ENCODE data around the gene GCGR.

Gene GCGR

DNA sequence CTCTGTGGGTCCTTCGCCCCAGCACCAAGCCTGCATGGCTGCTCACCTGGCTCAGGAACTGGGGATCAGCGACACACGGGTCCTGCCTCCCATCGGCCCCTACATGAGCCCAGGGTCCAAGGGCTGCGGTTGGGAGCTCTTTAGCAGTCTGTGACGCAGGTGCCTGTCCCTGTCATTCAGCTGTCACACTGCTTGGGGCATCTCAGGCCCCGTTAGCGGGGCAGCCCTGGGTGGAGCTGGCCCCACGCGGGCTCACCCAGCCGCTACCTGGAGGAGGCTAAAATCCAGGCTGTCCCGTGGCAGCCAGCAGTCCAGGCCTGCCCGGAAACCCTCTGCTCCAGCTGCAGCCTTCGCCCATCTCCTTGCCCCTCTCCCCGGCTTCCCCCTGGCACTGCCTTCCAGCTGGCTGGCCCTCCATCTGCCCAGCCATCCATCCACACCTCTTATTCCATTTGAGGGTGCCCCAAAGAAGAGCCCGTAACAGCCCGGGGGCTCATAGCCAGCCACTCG, 3.3 kb downstream of the GCGR start:
- Histone ChIP-seq H3K27me3 (ENCODE audit: control insufficient read depth, insufficient read depth, low read length) (peaks cover 80% of the 10 kb centered on the region), H3K4me1 (ENCODE audit: control insufficient read depth, insufficient read depth, low read length) (peaks cover 11% of the 10 kb centered on the region), H3K9me3 (ENCODE audit: control insufficient read depth, low read length) (no peaks in the 10 kb centered on the region)

GRCh38 chr17:81807839-81808238, 3.9 kb downstream of the GCGR start:
- no peaks in the 10 kb centered on the region for H3K9me3 ChIP-seq (ENCODE audit: control insufficient read depth, low read length)
- peaks cover 74% of the 10 kb centered on the region for H3K27me3 ChIP-seq (ENCODE audit: control insufficient read depth, insufficient read depth, low read length)

More for the DNA sequence above, 3.3 kb downstream of the GCGR start:
- no peak overlapping the region for H3K9ac ChIP-seq (ENCODE audit: low read length)
- H3K36me3 ChIP-seq (ENCODE audit: control insufficient read depth, insufficient read depth, low read length), result no peaks in the 10 kb centered on the region
- H3K4me3 ChIP-seq (ENCODE audit: low read length), result no peak overlapping the region

GRCh38 chr17:81808778-81809555, 5.0 kb downstream of the GCGR start:
- peaks cover 63% of the 10 kb centered on the region for H3K27me3 ChIP-seq (ENCODE audit: control insufficient read depth, insufficient read depth, low read length)
- no peaks in the 10 kb centered on the region for H3K9me3 ChIP-seq (ENCODE audit: control insufficient read depth, low read length)
- no peak overlapping the region for H3K4me3 ChIP-seq (ENCODE audit: low read length)
- peaks cover 11% of the 10 kb centered on the region for H3K4me1 ChIP-seq (ENCODE audit: control insufficient read depth, insufficient read depth, low read length)
- no peaks in the 10 kb centered on the region for H3K36me3 ChIP-seq (ENCODE audit: control insufficient read depth, insufficient read depth, low read length)
- H3K9ac ChIP-seq (ENCODE audit: low read length), result no peak overlapping the region

More at GRCh38 chr17:81807839-81808238, 3.9 kb downstream of the GCGR start:
- Histone ChIP-seq H3K4me1 (ENCODE audit: control insufficient read depth, insufficient read depth, low read length) (peaks cover 11% of the 10 kb centered on the region), H3K36me3 (ENCODE audit: control insufficient read depth, insufficient read depth, low read length) (no peaks in the 10 kb centered on the region), H3K4me3 (ENCODE audit: low read length) (no peak overlapping the region), H3K9ac (ENCODE audit: low read length) (no peak overlapping the region)

GRCh38 chr17:81809556-81809998, 5.6 kb downstream of the GCGR start:
- Histone ChIP-seq H3K36me3 (ENCODE audit: control insufficient read depth, insufficient read depth, low read length) (no peaks in the 10 kb centered on the region), H3K9ac (ENCODE audit: low read length) (no peak overlapping the region), H3K9me3 (ENCODE audit: control insufficient read depth, low read length) (no peaks in the 10 kb centered on the region), H3K27me3 (ENCODE audit: control insufficient read depth, insufficient read depth, low read length) (peaks cover 57% of the 10 kb centered on the region), H3K4me3 (ENCODE audit: low read length) (no peak overlapping the region), H3K4me1 (ENCODE audit: control insufficient read depth, insufficient read depth, low read length) (peaks cover 11% of the 10 kb centered on the region)

DNA sequence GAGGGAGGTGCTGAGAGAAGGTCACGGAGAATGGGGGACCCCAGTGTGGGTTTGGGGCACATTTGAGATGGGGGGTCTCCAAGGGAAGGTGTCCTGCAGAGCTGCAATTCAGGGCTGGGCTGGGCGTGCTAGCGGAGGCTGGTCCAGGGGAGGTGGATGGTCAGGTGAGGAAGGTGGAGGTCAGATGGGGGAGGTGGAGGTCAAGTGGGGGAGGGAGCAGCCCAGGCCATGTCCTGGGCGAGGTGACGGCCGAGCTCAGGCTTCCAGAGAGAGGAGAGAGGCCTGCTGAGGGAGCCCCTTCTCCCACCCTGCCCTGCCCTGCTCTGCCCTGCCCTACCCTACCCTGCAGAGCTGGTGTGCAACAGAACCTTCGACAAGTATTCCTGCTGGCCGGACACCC, 6.5 kb downstream of the GCGR start:
- Histone ChIP-seq H3K4me1 (ENCODE audit: control insufficient read depth, insufficient read depth, low read length) (peaks cover 12% of the 10 kb centered on the region), H3K27me3 (ENCODE audit: control insufficient read depth, insufficient read depth, low read length) (peaks cover 48% of the 10 kb centered on the region), H3K4me3 (ENCODE audit: low read length) (no peak overlapping the region), H3K9ac (ENCODE audit: low read length) (no peak overlapping the region), H3K36me3 (ENCODE audit: control insufficient read depth, insufficient read depth, low read length) (no peaks in the 10 kb centered on the region), H3K9me3 (ENCODE audit: control insufficient read depth, low read length) (no peaks in the 10 kb centered on the region)

DNA sequence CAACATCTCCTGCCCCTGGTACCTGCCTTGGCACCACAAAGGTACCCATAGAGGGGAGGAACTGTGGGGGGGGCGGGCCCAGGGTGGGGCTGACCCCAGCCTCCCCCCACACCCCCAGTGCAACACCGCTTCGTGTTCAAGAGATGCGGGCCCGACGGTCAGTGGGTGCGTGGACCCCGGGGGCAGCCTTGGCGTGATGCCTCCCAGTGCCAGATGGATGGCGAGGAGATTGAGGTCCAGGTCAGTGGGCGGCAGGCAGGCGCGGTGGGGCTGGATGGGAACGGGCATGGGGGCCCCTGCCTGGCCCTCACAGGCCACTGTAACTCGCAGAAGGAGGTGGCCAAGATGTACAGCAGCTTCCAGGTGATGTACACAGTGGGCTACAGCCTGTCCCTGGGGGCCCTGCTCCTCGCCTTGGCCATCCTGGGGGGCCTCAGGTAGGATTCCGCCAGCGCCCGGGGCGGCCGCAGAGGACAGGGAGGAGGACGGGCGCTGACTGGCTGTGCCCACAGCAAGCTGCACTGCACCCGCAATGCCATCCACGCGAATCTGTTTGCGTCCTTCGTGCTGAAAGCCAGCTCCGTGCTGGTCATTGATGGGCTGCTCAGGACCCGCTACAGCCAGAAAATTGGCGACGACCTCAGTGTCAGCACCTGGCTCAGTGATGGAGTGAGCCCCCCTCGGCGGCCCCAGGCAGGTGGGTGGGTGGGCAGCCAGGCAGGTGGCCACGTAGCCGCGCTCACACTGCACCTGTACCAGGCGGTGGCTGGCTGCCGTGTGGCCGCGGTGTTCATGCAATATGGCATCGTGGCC, 7.1 kb downstream of the GCGR start:
- Histone ChIP-seq H3K27me3 (ENCODE audit: control insufficient read depth, insufficient read depth, low read length) (peaks cover 41% of the 10 kb centered on the region), H3K9ac (ENCODE audit: low read length) (no peak overlapping the region), H3K4me3 (ENCODE audit: low read length) (no peak overlapping the region), H3K4me1 (ENCODE audit: control insufficient read depth, insufficient read depth, low read length) (peaks cover 14% of the 10 kb centered on the region), H3K36me3 (ENCODE audit: control insufficient read depth, insufficient read depth, low read length) (no peaks in the 10 kb centered on the region), H3K9me3 (ENCODE audit: control insufficient read depth, low read length) (no peaks in the 10 kb centered on the region)

- H3K4me3 ChIP-seq (ENCODE audit: low read length), result no peak overlapping the region
- peaks cover 33% of the 10 kb centered on the region for H3K27me3 ChIP-seq (ENCODE audit: control insufficient read depth, insufficient read depth, low read length)
- H3K4me1 ChIP-seq (ENCODE audit: control insufficient read depth, insufficient read depth, low read length), result peaks cover 16% of the 10 kb centered on the region
- H3K9me3 ChIP-seq (ENCODE audit: control insufficient read depth, low read length), result no peaks in the 10 kb centered on the region
- no peaks in the 10 kb centered on the region for H3K36me3 ChIP-seq (ENCODE audit: control insufficient read depth, insufficient read depth, low read length)
- H3K9ac ChIP-seq (ENCODE audit: low read length), result no peak overlapping the region
Measured at GRCh38 chr17:81811705-81812570, 8.0 kb downstream of the GCGR start.

- H3K4me1 ChIP-seq (ENCODE audit: control insufficient read depth, insufficient read depth, low read length), result peaks cover 16% of the 10 kb centered on the region
- H3K9ac ChIP-seq (ENCODE audit: low read length), result no peak overlapping the region
- peaks cover 25% of the 10 kb centered on the region for H3K27me3 ChIP-seq (ENCODE audit: control insufficient read depth, insufficient read depth, low read length)
- H3K9me3 ChIP-seq (ENCODE audit: control insufficient read depth, low read length), result no peaks in the 10 kb centered on the region
- no peak overlapping the region for H3K4me3 ChIP-seq (ENCODE audit: low read length)
- no peaks in the 10 kb centered on the region for H3K36me3 ChIP-seq (ENCODE audit: control insufficient read depth, insufficient read depth, low read length)
Measured at GRCh38 chr17:81812571-81813370, 8.8 kb downstream of the GCGR start.

DNA sequence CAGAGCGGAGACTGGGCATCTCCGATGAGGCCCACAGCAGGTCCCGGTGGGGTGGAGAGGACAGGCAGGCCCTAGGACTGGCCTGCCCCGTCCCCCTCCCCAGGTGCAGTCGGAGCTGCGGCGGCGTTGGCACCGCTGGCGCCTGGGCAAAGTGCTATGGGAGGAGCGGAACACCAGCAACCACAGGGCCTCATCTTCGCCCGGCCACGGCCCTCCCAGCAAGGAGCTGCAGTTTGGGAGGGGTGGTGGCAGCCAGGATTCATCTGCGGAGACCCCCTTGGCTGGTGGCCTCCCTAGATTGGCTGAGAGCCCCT, 9.4 kb downstream of the GCGR start:
- no peak overlapping the region for H3K9ac ChIP-seq (ENCODE audit: low read length)
- no peak overlapping the region for H3K4me3 ChIP-seq (ENCODE audit: low read length)
- H3K4me1 ChIP-seq (ENCODE audit: control insufficient read depth, insufficient read depth, low read length), result peaks cover 16% of the 10 kb centered on the region
- H3K36me3 ChIP-seq (ENCODE audit: control insufficient read depth, insufficient read depth, low read length), result no peaks in the 10 kb centered on the region
- no peaks in the 10 kb centered on the region for H3K9me3 ChIP-seq (ENCODE audit: control insufficient read depth, low read length)
- peaks cover 20% of the 10 kb centered on the region for H3K27me3 ChIP-seq (ENCODE audit: control insufficient read depth, insufficient read depth, low read length)

DNA sequence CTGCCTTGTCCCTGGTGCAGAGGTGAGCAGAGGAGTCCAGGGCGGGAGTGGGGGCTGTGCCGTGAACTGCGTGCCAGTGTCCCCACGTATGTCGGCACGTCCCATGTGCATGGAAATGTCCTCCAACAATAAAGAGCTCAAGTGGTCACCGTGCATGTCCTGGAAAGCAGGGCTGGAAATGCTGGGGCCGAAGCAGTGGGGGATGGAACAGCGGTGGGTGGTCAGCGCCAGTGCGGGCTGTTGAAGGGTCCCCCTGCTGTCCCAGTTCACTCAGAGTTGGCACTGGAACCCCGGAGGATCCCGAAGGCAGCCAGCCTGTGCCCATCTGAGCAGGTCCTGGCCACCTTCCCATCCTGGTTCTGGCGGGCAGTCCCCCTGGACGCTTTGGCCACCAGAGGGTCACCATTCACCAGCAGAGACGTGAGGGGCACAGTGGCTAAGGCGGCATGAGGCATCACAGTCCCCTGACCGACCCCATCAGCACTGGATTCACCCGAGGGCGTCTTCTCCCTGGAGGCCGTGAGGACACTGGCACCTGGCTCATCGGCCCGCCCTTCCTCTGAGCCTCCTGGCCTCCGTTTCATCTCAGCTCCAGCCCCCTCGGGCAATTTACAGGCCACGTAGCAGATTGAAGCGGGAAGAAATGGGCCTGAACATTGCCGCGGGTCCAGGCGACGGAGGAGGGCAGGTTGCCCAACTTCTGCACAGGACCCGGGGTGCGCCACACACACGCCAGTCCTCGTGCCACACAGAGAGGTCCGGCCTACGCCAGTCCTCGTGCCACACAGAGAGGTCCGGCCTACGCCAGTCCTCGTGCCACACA, 10.1 kb downstream of the GCGR start:
- Histone ChIP-seq H3K9ac (ENCODE audit: low read length) (no peak overlapping the region), H3K4me1 (ENCODE audit: control insufficient read depth, insufficient read depth, low read length) (peaks cover 16% of the 10 kb centered on the region), H3K27me3 (ENCODE audit: control insufficient read depth, insufficient read depth, low read length) (peaks cover 16% of the 10 kb centered on the region), H3K9me3 (ENCODE audit: control insufficient read depth, low read length) (no peaks in the 10 kb centered on the region), H3K4me3 (ENCODE audit: low read length) (no peak overlapping the region), H3K36me3 (ENCODE audit: control insufficient read depth, insufficient read depth, low read length) (no peaks in the 10 kb centered on the region)

Measured in mucosa of stomach (tissue), 1 donor.